Activated naive CD4-positive, alpha-beta T cell treated with anti-CD3 and anti-CD28 coated beads, Interleukin-2, amount 50 U/mL, for 16 hours (primary cell): ENCODE measurements around the gene ACY1.
"Not testable (repeated sequence)": the region's sequence is repeated elsewhere in the genome, so short reads cannot be mapped to it uniquely, and the experiment has no call there.

Experiments
- DNase-seq: peaks from one replicate; pipeline ENCODE4 v3.0.0-alpha.2; 2020

Gene ACY1

DNA sequence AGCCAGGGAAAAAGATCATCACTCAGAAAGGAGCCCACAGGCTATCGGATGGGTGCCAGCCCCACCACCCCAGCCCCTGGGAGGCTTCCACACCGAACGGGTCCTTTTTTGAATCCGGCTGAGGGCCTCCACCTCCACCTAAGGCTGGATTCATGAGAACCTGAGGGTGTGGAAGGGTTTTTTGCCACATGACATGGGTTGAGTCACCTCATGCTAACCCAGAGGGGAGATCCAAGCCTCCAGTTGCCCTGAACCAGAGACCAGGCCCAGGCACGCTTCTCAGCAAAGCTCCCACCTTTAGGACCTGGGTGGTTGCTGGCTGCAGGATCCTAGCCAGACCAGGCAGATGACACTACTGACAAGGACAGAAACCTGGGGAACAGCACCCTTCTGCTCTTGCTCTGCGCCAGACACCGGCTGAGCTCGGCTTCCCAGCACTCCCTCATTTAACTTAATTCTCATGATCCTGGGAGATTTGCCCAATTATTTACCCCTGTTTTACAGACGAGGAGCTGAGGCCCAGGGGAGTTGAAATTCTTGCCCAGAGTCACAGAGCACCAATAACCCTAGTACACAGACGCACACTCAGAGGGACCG, 47.5 kb downstream of the ACY1 start:
- no peak for DNase-seq

DNA sequence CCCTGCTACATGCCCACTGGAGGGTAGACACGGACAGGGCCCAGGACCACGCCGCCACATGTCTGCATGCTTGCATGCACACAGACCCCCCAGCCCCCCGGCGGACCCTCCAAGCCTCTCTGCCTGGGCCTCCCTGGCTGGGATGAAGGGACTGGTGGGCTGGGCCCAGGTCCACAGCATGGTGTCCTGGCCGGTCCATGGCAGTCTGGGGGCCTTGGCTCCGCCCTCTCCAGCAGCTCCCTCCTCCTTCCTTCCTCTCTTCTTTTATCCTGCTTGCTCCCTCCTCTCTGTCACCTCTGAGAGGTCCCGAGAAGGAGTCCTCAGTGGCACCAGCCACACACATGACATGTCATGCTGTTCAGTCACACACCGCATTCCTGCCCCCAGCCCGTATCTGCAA, 48.6 kb downstream of the ACY1 start:
- no peak for DNase-seq

DNA sequence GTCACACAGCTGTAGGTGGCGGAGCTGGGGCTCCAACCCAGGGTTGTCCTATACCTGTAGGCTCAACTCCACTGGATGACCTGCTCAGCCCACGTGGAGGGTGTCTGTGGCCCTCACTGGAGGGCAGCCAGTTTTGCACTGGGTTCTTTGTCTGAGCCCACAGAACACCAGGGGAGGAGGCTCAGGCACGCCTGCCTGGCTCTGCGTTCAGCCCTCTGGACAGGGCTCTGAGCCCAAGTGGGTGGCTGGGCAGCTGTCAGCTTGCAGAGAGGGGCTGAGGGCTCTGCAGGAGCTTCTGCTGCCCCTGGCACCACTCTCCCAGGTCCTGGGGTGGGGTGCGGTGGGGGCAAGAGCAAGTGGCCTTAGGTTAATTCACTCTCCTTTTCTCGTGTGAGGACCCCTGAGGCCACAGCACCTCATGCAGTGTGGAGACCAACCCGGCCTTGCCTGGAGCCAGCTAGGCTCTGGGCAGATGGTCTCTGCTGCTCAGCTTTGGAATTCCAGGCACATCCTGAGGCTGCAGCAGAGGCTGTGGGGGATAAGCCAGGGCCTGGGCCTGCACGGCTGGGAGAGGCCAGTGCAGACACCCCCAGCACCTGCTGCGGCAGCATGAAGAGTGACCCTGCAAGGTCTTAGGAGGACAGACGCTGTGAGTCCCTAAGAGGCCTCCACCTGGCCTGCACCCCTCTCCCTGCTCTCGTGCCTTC, 49.5 kb downstream of the ACY1 start:
- no peak for DNase-seq

DNA sequence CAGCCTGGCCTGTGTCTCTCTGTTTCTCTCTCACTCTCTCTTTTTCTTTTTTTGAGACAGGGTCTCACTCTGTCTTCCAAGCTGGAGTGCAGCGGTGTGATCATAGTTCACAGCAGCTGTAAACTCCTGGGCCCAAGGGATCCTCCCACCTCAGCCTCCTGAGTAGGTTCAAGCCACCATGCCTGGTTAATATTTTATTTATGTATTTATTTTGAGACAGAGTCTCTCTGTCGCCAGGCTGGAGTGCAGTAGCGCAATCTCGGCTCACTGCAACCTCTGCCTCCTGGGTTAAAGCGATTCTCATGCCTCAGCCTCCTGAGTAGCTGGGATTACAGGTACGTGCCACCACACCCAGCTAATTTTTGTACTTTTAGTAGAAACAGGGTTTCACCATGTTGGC, 50.4 kb downstream of the ACY1 start:
- not testable (repeated sequence) for DNase-seq

DNA sequence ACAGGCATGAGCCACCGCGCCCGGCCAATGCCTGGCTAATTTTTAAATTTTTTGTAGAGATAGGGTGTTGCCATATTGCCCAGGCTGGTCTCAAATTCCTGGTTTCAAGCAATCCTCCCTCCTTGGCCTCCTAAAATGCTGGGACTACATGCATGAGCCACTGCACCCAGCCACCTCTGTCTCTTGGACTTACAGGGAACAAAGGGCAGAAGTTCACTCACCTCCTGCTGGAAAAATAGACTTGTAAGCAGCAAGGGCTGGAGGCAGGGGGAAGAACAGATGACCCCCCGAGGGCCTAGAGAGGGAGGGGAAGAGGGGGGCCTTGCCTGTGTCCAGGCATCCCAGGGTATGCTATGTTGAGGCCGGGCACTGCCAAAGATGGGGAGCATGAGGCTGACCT, 50.9 kb downstream of the ACY1 start:
- DNase-seq = no peak

DNA sequence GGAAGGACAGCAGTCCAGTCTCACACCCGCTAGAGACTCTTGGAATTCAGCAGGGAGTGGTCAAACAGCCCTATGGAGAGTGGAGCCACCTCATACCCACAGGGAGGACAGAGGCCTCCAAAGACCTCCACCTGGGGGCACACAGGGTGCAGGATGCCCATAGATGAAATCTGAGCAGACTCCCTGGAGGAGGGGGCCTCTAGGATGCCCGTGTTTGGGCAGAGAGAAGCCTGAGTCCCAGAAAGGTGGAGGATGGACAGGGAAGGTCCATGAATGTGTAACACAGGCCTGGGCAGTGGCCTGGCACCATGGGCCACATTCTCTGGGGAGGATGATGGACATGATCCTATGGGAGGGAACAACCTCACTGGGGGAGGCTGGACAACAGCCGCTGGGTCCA, 51.3 kb downstream of the ACY1 start:
- no peak for DNase-seq

DNA sequence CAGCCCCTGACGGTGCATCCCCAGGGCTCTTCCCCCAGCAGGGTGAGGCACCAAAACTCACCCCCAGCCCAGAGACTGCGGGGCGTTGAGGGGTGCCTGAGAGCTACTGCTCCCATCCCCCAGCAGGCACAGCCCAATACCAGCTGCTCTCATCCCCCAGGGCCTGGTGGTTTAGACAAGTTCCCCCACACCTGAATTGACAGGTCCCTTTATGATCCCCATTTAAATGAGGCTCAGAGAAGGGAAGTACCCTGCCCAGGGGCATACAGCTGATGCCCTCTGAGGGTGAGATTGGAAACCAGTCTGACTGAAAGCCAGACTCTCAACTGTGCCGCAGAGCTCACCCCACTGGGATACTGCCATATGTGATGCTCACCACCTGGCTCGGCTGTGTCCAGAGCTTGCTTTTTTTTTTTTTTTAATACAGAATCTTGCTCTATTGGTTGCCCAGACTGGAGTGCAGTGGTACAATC, 52.9 kb downstream of the ACY1 start:
- no peak for DNase-seq

DNA sequence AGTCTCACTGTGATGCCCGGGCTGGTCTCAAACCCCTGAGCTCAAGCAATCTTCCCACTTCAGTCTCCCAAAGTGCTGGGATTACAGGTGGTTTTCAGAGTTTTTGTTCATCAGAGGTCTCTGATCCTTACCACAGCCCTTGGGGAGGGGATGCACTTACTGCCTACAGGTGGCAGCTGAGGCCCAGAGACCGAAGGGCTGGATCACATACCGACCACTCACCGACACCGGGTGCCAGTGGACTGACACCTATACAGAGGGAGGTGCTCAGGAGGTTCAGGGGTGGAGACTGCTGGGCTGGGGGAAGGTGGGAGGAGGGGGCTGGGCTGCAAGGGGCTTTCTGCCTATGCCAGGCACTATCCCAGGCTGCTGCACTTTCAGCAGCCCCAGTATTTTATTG, 53.5 kb downstream of the ACY1 start:
- DNase-seq = no peak

DNA sequence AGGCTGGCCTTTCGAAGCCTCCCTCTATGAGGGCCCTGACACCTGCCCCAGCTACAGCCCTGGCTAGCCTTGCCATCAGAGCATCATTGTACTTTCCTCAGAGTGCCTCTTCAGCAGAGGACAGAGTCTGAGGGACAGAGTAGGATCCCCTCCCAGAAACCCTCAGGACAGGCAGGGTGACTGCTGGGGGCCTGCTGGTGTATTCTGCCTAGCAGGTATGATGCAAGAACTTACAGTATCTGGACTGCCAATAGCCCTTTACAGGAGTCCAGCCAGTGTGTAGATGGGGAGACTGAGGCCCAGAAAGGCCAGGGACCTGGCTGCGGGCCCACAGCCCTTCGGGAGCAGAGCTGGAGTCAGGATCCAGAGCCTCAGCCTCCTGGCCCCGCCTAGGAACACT, 54.0 kb downstream of the ACY1 start:
- DNase-seq = no peak

DNA sequence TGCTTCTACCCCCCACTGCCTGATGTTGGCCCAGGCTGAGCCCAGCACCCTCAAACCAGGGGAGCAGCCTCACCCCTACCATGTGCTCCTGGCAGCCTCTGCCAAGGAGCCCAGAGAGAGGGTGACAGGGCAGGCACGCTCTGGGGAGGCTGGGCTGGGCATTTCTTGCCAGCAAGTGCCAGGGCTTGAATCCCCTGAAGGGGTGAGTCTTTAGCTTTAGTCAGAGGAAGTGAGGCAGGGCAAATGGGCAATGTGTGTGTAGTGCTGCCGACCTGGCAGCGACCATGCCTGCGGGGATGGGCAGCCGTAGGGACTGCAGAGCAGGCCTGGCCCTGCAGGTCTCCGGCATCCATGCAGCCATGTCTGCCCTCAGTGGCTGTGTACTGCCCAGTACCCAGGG, 54.9 kb downstream of the ACY1 start:
- no peak for DNase-seq
